SU-DHL-6 (cell line): ENCODE data around the gene ATP5F1C.
A peak's percentile ranks its signal among the peaks of the same experiment; 100 is the strongest.

Source experiments
- H2AFZ ChIP-seq: fragments of 200-600 bp; sonication (generic); 2 replicates; pipeline ENCODE4 v1.6.1; 2014; ENCODE audit warnings: low read depth, mild to moderate bottlenecking, moderate library complexity, mixed read lengths, antibody characterized with exemption, low read length; ENCODE audit not compliant: severe bottlenecking
- H3F3A ChIP-seq: fragments of 200-600 bp; shearing (Covaris generic); 2 replicates; pipeline ENCODE4 v1.6.0; 2016; ENCODE audit warnings: antibody characterized with exemption, mild to moderate bottlenecking; ENCODE audit not compliant: insufficient read depth
- H3K27ac ChIP-seq: fragments of 200-600 bp; sonication (generic); 2 replicates; pipeline ENCODE4 v1.5.1; 2016; ENCODE audit warnings: low read depth, mild to moderate bottlenecking, low read length, moderate library complexity, mixed read lengths
- H3K27me3 ChIP-seq: fragments of 200-600 bp; sonication (generic), shearing (Covaris generic); 2 replicates; pipeline ENCODE4 v1.6.0; 2014; ENCODE audit warnings: mild to moderate bottlenecking, low read length
- H3K36me3 ChIP-seq: fragments of 200-600 bp; sonication (generic); 2 replicates; pipeline ENCODE4 v1.6.1; 2014; ENCODE audit warnings: mild to moderate bottlenecking, low read length, mixed read lengths
- H3K4me2 ChIP-seq: fragments of 300-600, 200-600 bp; shearing (Covaris generic), sonication (generic); 2 replicates; pipeline ENCODE4 v1.6.0; 2014; ENCODE audit warnings: low read length, low read depth, mild to moderate bottlenecking; ENCODE audit not compliant: poor library complexity, severe bottlenecking
- H3K4me3 ChIP-seq: fragments of 200-600 bp; sonication (generic); 2 replicates; pipeline ENCODE4 v1.5.1; 2014; ENCODE audit warnings: antibody characterized with exemption, low read length, mild to moderate bottlenecking, mixed read lengths; ENCODE audit not compliant: insufficient read depth, poor library complexity, severe bottlenecking
- H3K79me2 ChIP-seq: fragments of 200-600 bp; sonication (generic); 2 replicates; pipeline ENCODE4 v1.6.1; 2014; ENCODE audit warnings: mild to moderate bottlenecking, low read length, moderate library complexity; ENCODE audit not compliant: insufficient read depth
- H3K9ac ChIP-seq: fragments of 200-600 bp; sonication (generic); 2 replicates; pipeline ENCODE4 v1.7.0; 2014; ENCODE audit warnings: mild to moderate bottlenecking, low read length
- H3K9me2 ChIP-seq: fragments of 200-600 bp; sonication (generic); replicated peaks from 2 replicates; pipeline ENCODE4 v1.6.1; 2014; ENCODE audit warnings: low read length; ENCODE audit not compliant: insufficient read depth
- H3K9me3 ChIP-seq: fragments of 200-600 bp; sonication (generic); 2 replicates; pipeline ENCODE4 v1.6.1; 2014; ENCODE audit warnings: low read length, mixed read lengths; ENCODE audit not compliant: insufficient read depth
- H4K20me1 ChIP-seq: fragments of 200-600 bp; sonication (generic); 2 replicates; pipeline ENCODE4 v1.6.1; 2014; ENCODE audit warnings: low read depth, mild to moderate bottlenecking, antibody characterized with exemption, low read length, moderate library complexity, mixed read lengths
- CTCF ChIP-seq: fragments of 200-600 bp; sonication (generic); IDR thresholded peaks from one replicate; pipeline ENCODE4 v1.5.1; 2017; ENCODE audit warnings: antibody characterized with exemption, mild to moderate bottlenecking, low read length, moderate library complexity; ENCODE audit not compliant: insufficient read depth, poor library complexity, severe bottlenecking
- EZH2phosphoT487 ChIP-seq: fragments of 200-600 bp; sonication (generic), shearing (Covaris generic); conservative IDR thresholded peaks from 2 replicates; pipeline ENCODE4 v1.6.1; 2018; ENCODE audit warnings: mild to moderate bottlenecking, antibody characterized with exemption, low read length, moderate library complexity, mixed read lengths

The ATP5F1C gene

GRCh38 chr10:7756360-7756992 lies 31.5 kb upstream of the ATP5F1C start:
- no peaks in the 10 kb centered on the region for H3K9me2 ChIP-seq
- TF ChIP-seq CTCF (peak; percentile 62), EZH2phosphoT487 (no peak)

GRCh38 chr10:7763929-7764328 lies 24.0 kb upstream of the ATP5F1C start:
- Histone ChIP-seq H3K9me2 (no peaks in the 10 kb centered on the region), H3K27me3 (no peaks in the 10 kb centered on the region), H3K9ac (no peak overlapping the region), H3K36me3 (peaks cover 32% of the 10 kb centered on the region; the same call in 1 of the 2 replicates), H3K9me3 (no peaks in the 10 kb centered on the region), H2AFZ (no peak overlapping the region), H3K79me2 (no peaks in the 10 kb centered on the region), H3K4me2 (no peak overlapping the region), H4K20me1 (no peaks in the 10 kb centered on the region), H3K4me3 (no peak overlapping the region), H3K27ac (no peak overlapping the region), H3F3A (no peaks in the 10 kb centered on the region)
- TF ChIP-seq CTCF (no peak), EZH2phosphoT487 (no peak)

More at GRCh38 chr10:7756360-7756992, 31.5 kb upstream of the ATP5F1C start:
- Histone ChIP-seq H3K9ac (no peak overlapping the region), H3K4me3 (no peak overlapping the region), H4K20me1 (no peaks in the 10 kb centered on the region), H3F3A (no peaks in the 10 kb centered on the region), H2AFZ (no peak overlapping the region), H3K4me2 (no peak overlapping the region), H3K9me3 (no peaks in the 10 kb centered on the region), H3K27ac (no peak overlapping the region), H3K36me3 (peaks cover 45% of the 10 kb centered on the region; the same call in 1 of the 2 replicates), H3K27me3 (no peaks in the 10 kb centered on the region), H3K79me2 (no peaks in the 10 kb centered on the region)

- H3F3A ChIP-seq = no peaks in the 10 kb centered on the region
- H2AFZ ChIP-seq = no peak overlapping the region
- H3K4me3 ChIP-seq = no peak overlapping the region
- no peaks in the 10 kb centered on the region for H3K9me2 ChIP-seq
- H3K27me3 ChIP-seq = no peaks in the 10 kb centered on the region
- no peak overlapping the region for H3K4me2 ChIP-seq
- H3K79me2 ChIP-seq = no peaks in the 10 kb centered on the region
- peaks cover 15% of the 10 kb centered on the region; the same call in 1 of the 2 replicates for H3K36me3 ChIP-seq
- no peak overlapping the region for H3K9ac ChIP-seq
- H3K9me3 ChIP-seq = no peaks in the 10 kb centered on the region
- no peak overlapping the region for H3K27ac ChIP-seq
- no peaks in the 10 kb centered on the region for H4K20me1 ChIP-seq
- TF ChIP-seq EZH2phosphoT487 = no peak
- no peak for TF ChIP-seq CTCF
Measured at GRCh38 chr10:7766241-7766640, 21.7 kb upstream of the ATP5F1C start.
